HG02884 (cell line): Measurements from ENCODE around the gene KLHL20.

Experiments
- ATAC-seq: cut with Tn5 transposase; IDR thresholded peaks from one replicate; pipeline ENCODE4 v1.9.1; 2021; ENCODE audit warnings: mild to moderate bottlenecking, moderate library complexity; ENCODE audit not compliant: unreplicated experiment

Gene KLHL20

DNA sequence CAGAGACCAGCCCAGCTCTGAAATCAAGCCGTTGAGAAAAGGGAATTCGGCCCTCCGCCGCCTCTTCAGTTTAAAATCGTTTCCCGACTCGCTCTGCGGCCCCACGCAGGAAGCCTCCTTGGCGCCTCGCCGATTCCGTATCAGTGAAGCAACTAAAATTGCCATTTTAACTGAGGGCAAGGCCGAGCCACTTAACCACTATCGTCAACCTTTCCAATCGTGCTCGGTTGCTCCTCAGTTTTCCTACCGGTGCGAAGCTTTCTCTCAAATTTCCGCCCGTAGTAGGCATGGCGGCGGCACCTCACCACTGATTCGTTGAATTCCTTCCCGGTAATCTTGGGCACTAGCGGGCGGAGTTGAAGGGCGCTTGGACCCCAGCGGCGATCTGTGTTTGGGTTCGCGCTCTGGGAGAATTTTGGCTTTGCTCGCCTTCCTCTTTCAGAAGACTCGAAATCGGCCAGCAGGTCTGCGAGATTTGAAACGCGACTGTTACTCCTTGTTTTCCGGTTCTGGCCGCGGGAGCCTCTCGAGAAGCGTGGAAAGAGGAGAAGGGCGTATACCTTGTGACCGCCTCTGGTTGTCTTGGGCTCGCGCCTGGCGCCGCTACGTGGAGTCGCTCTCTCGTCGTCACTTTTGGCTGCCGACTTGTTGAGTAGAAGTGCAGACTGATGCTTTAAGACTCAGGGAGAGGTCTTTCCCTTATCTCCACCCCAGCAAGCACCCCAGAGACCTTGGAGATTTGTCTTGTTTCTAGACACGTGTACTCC is 109.7 kb downstream of the KLHL20 start, which contains the start of the genes CENPL and DARS2:
Gene CENPL (minus strand): TSS at position 569 of the 767 bp plus-strand sequence. CDS start 13,584 bp downstream, outside the sequence.
Gene DARS2 (plus strand): TSS at position 359 of the 767 bp plus-strand sequence. CDS start 557 bp downstream, outside the sequence.
- ATAC-seq: peak; percentile 86

DNA sequence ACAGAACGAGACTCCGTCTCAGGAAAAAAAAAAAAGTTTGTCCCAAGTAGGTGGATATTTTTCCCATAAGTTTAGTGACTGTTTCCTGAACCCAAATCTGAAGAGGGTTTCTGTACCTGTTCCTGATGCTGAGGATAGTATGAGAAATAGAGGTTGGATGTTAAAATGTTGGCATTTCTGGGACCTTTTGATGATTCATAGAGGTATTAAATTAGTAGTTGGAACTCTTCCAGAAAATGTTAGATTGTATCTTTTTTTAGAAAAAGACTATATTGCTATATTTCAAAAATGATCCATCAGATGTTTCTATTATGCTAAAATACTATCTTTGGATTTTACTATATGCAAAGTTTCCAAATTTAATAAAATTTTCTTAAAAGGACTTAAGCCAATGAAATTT is 112.8 kb downstream of the KLHL20 start:
- ATAC-seq: no peak

DNA sequence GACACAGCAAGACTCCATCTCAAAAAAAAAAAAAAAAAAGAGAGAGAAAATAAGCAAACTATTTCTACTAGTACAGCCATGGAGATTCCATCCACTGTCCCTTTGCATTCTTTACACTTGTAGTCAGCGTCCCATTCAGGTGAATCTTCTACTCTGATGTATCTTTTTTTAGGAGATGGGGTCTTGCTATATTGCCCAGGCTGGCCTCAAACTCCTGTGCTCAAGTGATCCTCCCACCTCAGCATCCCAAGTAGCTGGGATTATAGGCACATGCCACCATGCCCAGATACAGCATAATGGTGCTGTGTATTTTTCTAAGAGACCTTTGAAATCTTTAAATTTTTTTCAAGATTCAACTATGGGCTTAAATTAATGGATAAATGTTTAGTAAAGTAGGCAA is 118.0 kb downstream of the KLHL20 start:
- no peak for ATAC-seq
